Stimulated activated naive CD8-positive, alpha-beta T cell treated with anti-CD3 and anti-CD28 coated beads, Interleukin-15, amount 100 ng/mL, for 72 hours (primary cell): ENCODE data around the gene MRPS35.
A peak's percentile ranks its signal among the peaks of the same experiment; 100 is the strongest.

ENCODE experiments used
- ATAC-seq: fragments of 150-1000 bp; cut with Tn5 transposase; 2 replicates; pipeline ENCODE4 v1.10.0; 2021; ENCODE audit warnings: mild to moderate bottlenecking, moderate library complexity
- DNase-seq, 2 donors: peaks; one replicate each; pipeline ENCODE4 v3.0.0; 2021 to 2022
- H3K27ac Mint-ChIP-seq, 2 donors: one replicate each; pipeline ENCODE4 v1.8.0; 2022; ENCODE audit warnings: mild to moderate bottlenecking in 2 of 2, mixed read lengths in 2 of 2, moderate library complexity in 2 of 2
- H3K27me3 Mint-ChIP-seq: one replicate; pipeline ENCODE4 v1.8.0; 2022; ENCODE audit warnings: mixed read lengths
- H3K4me1 Mint-ChIP-seq: one replicate; pipeline ENCODE4 v1.8.0; 2022; ENCODE audit warnings: mild to moderate bottlenecking, mixed read lengths
- H3K4me3 Mint-ChIP-seq, 2 donors: one replicate each; pipeline ENCODE4 v1.8.0; 2022; ENCODE audit warnings: mild to moderate bottlenecking in 2 of 2, mixed read lengths in 2 of 2, moderate library complexity in 1 of 2
- H3K9me3 Mint-ChIP-seq, 2 donors: one replicate each; pipeline ENCODE4 v1.8.0; 2022; ENCODE audit warnings: mixed read lengths in 2 of 2

Gene MRPS35

DNA sequence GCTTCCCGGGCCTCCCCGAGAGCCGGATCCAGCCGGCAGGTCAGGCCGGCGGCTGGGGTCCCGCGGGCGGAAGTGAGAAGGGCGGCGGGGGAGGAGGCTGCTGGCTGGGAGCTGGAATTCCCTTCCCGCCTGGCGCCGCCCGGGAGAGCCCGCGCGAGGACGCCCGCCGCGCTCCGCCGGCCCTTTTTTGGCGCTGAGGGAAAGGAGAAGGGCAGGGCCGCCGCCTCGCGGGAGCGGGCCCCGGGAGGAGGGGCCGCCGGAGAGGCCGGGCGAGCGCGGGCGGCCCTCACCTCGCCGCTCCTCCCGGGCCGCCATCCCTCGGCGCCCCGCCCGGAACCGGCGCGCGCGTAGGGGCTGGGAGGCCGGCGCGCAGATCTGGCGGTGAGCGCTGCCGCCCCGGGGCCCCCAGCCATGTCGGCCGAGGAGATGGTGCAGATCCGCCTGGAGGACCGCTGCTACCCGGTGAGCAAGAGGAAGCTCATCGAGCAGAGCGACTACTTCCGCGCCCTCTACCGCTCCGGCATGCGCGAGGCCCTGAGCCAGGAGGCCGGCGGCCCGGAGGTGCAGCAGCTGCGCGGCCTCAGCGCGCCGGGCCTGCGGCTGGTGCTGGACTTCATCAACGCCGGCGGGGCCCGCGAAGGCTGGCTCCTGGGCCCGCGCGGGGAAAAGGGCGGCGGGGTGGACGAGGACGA is 69.4 kb downstream of the MRPS35 start, which contains the start of the genes KLHL42 and MANSC4:
Gene KLHL42 (plus strand): TSS at position 314 of the 692 bp plus-strand sequence. CDS start 98 bp downstream, at position 412.
Gene MANSC4 (minus strand): TSS at position 317 of the 692 bp plus-strand sequence. CDS start 8,960 bp downstream, outside the sequence.
- Mint-ChIP-seq H3K27me3 (no peaks in the 10 kb centered on the region), H3K9me3 (no peaks in the 10 kb centered on the region), H3K27ac (peak within 1 kb of the TSS; percentile 85 to 94), H3K4me1 (peaks cover 42% of the 10 kb centered on the region), H3K4me3 (peak within 1 kb of the TSS; percentile 85 to 88)
- peak; percentile 84 for ATAC-seq
- peak; percentile 71 to 74 for DNase-seq

DNA sequence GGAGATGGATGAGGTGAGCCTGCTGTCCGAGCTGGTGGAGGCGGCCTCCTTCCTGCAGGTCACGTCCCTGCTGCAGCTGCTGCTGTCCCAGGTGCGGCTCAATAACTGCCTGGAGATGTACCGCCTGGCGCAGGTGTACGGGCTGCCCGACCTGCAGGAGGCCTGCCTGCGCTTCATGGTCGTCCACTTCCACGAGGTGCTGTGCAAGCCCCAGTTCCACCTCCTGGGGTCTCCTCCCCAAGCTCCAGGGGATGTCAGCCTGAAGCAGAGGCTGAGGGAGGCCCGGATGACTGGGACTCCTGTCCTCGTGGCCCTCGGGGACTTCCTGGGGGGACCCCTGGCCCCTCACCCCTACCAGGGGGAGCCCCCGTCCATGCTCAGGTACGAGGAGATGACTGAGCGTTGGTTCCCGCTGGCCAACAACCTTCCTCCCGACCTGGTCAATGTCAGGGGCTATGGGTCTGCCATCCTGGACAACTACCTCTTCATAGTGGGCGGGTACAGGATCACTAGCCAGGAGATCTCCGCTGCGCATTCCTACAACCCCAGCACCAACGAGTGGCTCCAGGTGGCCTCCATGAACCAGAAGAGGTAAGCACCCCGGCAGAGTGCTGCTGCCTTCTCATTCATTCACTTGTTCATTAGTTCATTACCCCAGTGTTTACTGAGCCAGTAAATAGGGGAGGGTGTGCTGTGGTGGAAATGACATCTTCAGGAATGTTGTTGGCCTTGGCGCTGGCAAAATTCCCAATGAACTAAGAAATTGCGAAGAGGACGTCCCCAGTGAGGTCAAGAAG is 70.2 kb downstream of the MRPS35 start:
- H3K9me3 Mint-ChIP-seq, result no peaks in the 10 kb centered on the region
- ATAC-seq (peak; percentile 71), DNase-seq (peak in 1 of 2 donors; percentile 66)
- peak overlapping the region; percentile 83 to 85 for H3K4me3 Mint-ChIP-seq
- peaks cover 49% of the 10 kb centered on the region for H3K4me1 Mint-ChIP-seq
- H3K27ac Mint-ChIP-seq, result peak overlapping the region; percentile 85
- no peaks in the 10 kb centered on the region for H3K27me3 Mint-ChIP-seq

DNA sequence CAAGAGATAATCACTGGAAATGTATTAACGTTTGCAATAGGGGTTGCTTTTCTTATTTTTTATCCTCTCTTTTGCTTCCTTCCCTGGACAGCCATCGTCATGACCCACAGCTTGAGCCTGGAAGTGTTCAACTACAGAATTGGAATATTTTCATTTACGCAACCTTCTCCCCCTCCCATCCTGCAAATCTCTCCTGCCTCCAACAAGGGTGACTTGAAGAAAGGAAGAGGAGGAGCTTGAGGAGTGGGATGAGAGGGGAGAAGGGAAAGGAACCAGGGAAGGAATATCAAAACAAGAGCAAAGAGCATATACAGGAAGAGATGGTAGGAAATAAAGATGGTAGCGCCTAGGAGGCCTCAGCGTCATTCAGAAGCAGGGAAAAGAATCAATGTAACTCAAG is 71.0 kb downstream of the MRPS35 start:
- Mint-ChIP-seq H3K4me1 (peaks cover 56% of the 10 kb centered on the region), H3K9me3 (no peaks in the 10 kb centered on the region), H3K27ac (no peak overlapping the region), H3K27me3 (no peaks in the 10 kb centered on the region), H3K4me3 (peak overlapping the region; percentile 83 to 85)
- no peak for ATAC-seq
- no peak for DNase-seq

DNA sequence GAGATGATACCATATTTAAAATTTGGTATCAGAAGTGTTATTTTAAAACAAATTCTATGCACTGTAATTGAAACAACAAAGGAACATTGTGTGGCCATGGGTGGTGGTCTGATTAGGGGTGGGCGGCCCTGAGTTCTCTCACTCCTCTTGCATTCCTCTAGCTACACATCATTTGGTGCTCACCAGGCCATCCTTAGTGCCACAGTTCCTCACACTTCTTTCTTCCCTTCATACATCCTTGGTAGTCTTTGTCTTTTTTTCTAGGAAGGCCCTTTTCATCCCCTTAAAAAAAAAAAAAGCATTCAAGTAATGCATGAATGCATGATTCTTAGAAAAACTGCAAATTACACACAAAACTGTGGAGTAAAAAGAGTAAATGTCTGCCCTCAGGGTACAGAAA is 71.8 kb downstream of the MRPS35 start:
- Mint-ChIP-seq H3K4me1 (peaks cover 56% of the 10 kb centered on the region), H3K27me3 (no peaks in the 10 kb centered on the region), H3K4me3 (peak overlapping the region; percentile 18 to 83), H3K27ac (no peak overlapping the region), H3K9me3 (no peaks in the 10 kb centered on the region)
- no peak for ATAC-seq
- DNase-seq, result no peak

DNA sequence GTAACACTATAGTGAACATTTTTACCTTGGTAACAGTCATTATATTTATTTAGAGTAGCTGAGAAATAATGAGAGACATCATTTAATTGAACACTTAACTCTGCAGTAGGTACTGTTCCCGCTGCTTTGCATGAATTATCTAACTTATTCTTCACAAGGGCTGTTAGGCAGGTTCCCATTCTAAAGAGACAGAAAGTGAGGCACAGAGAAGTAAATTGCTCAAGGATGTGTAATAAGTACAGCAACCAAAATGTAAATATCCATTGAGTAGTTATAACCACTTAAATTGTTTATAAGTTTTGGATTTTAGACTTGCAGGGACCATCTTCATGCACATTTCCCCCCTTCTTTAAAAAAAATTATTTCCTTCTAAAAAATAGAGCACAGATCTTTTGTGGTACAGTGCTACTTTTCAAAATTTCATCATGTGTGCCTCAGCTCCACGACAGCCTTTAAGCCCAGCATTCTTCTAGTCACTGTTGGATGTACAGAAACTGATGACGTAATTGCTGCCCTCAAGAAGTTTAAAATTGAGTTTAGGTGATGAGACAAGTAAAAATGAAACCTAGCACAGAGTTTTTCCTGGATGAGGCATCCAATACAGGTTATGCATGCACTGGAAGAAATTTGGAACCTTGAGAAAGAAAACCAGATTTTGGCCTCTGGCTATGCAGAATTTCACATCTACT is 75.4 kb downstream of the MRPS35 start:
- H3K4me1 Mint-ChIP-seq, result peaks cover 43% of the 10 kb centered on the region
- no peaks in the 10 kb centered on the region for H3K9me3 Mint-ChIP-seq
- peak; percentile 82 for ATAC-seq

DNA sequence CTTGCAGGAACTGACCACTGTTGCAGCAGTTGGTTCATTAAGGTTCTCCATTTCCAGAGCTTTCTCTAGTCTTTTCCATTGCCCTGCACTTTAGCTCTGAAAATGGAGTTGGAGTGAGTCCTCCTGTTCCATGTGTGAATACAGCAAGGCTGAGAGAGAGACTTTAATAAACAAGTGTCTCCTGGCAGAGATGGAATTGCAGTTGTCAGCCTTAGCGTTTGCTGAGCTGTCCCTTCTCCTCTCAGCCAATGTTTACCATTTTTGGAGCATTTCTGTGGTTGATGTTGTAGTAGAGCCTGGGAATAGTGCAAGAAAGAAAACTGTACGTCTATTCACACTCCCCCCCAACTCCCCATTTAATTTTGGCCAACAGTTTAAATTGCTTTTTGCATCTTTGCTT is 76.9 kb downstream of the MRPS35 start:
- no peak for ATAC-seq
- H3K27me3 Mint-ChIP-seq, result no peaks in the 10 kb centered on the region
- H3K4me3 Mint-ChIP-seq, result no peak overlapping the region
- no peak for DNase-seq
- no peak overlapping the region for H3K27ac Mint-ChIP-seq
- peaks cover 28% of the 10 kb centered on the region for H3K4me1 Mint-ChIP-seq
- H3K9me3 Mint-ChIP-seq, result no peaks in the 10 kb centered on the region

More for the DNA sequence above, 75.4 kb downstream of the MRPS35 start:
- DNase-seq, result no peak
- Mint-ChIP-seq H3K27me3 (no peaks in the 10 kb centered on the region), H3K27ac (peak overlapping the region in 1 of 2 donors; percentile 35), H3K4me3 (peak overlapping the region in 1 of 2 donors; percentile 17)

DNA sequence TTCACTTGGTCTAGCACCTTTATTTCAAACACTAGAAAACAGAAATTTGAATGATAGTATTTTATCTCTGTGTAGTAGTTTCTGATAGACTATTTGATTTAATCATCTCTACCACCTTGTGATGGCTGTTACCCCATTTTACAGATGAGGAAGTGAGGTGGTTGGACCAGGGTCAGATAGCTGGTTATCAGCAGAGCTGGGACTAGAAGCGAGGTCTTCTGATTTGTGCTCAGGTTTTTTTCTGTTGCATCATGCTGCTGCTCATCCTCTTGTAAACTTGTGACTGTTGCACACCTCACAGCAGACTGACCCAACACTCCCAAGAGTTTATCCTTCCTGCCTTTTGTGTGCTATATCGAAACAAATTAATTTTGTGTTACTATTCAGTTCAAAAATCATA is 79.5 kb downstream of the MRPS35 start:
- H3K4me3 Mint-ChIP-seq, result no peak overlapping the region
- DNase-seq (no peak), ATAC-seq (peak; percentile 41)
- no peaks in the 10 kb centered on the region for H3K27me3 Mint-ChIP-seq
- H3K4me1 Mint-ChIP-seq, result peaks cover 28% of the 10 kb centered on the region
- no peaks in the 10 kb centered on the region for H3K9me3 Mint-ChIP-seq
- H3K27ac Mint-ChIP-seq, result peak overlapping the region in 1 of 2 donors; percentile 62

DNA sequence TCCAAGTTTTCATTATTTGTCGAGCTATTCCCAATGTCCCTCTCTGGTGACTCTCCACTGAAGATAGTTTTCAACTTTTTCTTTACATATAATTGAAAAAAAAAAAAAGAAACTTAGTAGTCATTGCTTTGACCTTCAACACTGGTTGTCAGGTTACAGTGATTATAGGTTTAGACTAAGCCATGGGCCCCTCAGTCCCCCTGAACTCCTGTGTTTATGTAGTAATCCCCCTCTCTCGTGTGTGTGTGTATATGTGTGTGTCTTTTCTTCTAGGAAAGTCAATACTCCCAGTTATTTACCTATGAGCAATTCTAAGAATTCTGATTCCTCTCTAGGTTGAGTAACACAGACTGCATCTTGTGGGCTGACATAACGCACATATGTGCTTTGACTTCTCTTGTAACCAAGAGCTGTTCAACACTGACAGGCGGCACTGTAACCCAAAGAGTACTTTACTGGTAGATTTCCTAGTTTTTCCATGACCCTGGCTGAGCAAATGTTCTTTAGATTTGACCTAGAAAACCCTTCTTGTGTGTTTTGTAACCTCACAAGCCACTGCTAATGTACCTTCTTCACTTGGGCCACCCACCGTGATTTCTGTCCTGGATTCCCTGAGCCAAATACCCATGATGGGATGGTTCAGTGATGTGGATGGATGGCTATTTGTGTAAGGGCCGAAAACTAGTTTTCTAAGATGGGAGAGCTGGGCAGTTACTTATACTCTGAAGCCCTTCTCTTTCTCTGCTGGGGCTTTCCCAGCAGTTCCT is 84.4 kb downstream of the MRPS35 start:
- ATAC-seq, result peak; percentile 81
- Mint-ChIP-seq H3K4me1 (peaks cover 33% of the 10 kb centered on the region), H3K27ac (peak overlapping the region in 1 of 2 donors; percentile 69), H3K9me3 (no peaks in the 10 kb centered on the region), H3K4me3 (peak overlapping the region in 1 of 2 donors; percentile 36), H3K27me3 (no peaks in the 10 kb centered on the region)
- no peak for DNase-seq

DNA sequence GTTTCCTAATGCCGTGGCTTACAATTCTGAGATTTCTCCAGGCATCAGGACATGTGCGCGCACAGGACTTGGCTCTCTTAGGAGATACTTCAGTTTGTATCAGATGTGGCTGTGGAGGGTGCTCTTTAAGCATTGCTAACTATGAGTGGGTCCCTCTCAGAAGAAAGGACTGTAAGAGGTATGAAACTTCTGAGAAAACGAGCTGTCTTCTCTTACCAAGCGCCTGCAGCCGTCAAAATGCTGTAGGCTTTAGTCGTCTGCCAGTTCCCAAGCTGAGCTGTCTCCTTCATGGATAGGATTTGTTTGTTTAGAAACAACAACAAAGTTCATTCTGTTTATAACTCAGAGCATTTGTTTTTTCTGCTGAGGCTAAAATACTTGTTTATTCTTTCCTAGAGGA is 85.5 kb downstream of the MRPS35 start:
- Mint-ChIP-seq H3K9me3 (no peaks in the 10 kb centered on the region), H3K4me3 (no peak overlapping the region), H3K4me1 (peaks cover 45% of the 10 kb centered on the region), H3K27me3 (no peaks in the 10 kb centered on the region), H3K27ac (no peak overlapping the region)
- no peak for DNase-seq
- ATAC-seq, result no peak

DNA sequence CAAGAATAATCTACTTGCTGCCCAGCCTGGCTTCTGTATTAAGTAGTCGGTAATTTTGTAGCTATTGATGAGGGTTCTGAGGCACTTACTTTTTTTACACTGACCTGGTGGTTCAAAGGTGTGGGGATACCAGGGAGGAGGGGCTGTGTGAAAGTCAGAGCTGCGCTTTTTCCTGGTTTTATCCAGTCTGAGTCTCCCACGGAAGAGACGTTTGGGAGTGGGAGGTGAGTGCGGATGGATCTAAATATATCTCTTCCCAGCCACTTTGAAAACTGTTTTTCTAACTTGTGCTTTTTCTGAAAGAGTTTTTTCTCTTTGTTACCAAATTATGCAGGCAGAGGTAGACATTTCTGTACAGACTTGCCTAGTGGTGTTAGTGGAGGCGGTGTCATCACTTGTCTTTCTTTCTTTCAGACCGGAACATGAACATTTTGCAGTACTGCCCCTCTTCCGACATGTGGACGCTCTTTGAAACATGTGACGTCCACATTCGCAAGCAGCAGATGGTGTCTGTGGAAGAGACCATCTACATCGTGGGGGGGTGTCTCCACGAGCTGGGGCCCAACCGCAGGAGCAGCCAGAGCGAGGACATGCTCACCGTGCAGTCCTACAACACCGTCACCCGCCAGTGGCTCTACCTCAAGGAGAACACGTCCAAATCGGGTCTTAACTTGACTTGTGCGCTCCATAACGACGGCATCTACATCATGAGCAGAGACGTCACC is 86.8 kb downstream of the MRPS35 start:
- Mint-ChIP-seq H3K27me3 (no peaks in the 10 kb centered on the region), H3K4me1 (peaks cover 58% of the 10 kb centered on the region), H3K27ac (no peak overlapping the region), H3K4me3 (no peak overlapping the region), H3K9me3 (no peaks in the 10 kb centered on the region)
- DNase-seq (no peak), ATAC-seq (no peak)

DNA sequence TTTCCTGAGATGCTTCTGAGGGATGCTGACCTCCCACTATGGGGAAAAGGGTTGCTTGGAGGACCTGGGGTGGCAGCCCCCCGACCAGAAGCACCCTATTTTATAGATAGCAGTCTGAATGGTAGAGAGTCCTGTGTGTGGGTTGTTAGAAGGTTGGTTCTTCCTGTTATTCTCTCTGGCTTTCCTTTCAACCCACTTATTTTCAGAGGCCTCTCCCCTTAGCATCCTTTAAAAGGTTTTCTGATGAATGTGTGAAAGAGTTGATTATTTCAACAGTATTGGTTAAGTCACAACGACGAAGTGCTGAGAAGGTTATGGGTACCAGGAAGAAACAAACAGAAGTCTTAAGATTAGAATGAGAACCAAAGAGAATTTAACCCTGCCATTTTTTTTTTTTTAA is 90.2 kb downstream of the MRPS35 start:
- peak overlapping the region; percentile 64 to 70 for H3K4me3 Mint-ChIP-seq
- H3K27ac Mint-ChIP-seq, result peak overlapping the region in 1 of 2 donors; percentile 87
- H3K4me1 Mint-ChIP-seq, result peaks cover 63% of the 10 kb centered on the region
- ATAC-seq (peak; percentile 67), DNase-seq (no peak)
- no peaks in the 10 kb centered on the region for H3K9me3 Mint-ChIP-seq
- H3K27me3 Mint-ChIP-seq, result peaks cover 4% of the 10 kb centered on the region

DNA sequence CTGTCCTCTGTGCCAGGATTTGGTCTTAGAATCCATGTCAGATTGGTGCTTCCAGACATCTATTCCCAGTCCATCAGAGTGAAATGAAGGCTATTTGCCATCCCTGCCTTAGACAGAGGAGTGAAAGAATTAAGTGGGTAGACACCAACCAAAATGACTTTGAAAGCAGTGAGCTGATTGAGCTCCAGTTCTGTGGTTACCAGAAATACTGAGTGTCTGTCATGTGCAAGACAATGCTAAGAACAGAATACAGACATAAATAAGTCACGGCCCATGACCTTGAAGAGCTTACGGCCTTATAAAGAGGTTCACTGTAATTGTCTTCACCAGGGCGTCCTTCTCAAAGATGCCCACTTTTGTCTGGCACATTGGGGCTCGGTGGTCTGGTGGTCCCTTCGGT is 91.0 kb downstream of the MRPS35 start:
- Mint-ChIP-seq H3K9me3 (no peaks in the 10 kb centered on the region), H3K27ac (peak overlapping the region; percentile 87 to 93), H3K4me1 (peaks cover 66% of the 10 kb centered on the region), H3K4me3 (peak overlapping the region in 1 of 2 donors; percentile 69), H3K27me3 (peaks cover 11% of the 10 kb centered on the region)
- DNase-seq (peak in 1 of 2 donors; percentile 15), ATAC-seq (peak; percentile 41)

DNA sequence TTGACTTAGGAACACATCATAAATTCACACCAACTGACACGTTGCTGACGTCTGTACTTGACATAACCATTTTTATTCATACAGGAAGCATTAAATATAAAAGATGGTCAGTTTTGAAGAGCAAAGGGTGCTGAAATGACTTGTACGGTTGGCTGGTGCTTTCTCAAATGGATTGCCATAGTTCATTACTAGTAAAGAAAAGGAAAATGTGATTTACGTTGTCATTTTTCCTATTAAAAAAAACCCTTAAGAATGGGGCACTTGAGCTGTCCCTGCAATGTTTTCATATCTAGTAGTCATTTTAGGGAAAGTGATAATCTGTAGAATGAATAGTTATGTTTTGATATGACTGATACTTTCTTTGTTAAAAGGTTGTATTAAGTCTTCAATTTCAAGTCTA is 91.9 kb downstream of the MRPS35 start:
- Mint-ChIP-seq H3K9me3 (no peaks in the 10 kb centered on the region), H3K27me3 (peaks cover 12% of the 10 kb centered on the region), H3K27ac (peak overlapping the region; percentile 87 to 93), H3K4me1 (peaks cover 73% of the 10 kb centered on the region), H3K4me3 (peak overlapping the region; percentile 31 to 69)
- DNase-seq, result peak in 1 of 2 donors; percentile 48
- ATAC-seq, result peak; percentile 79

DNA sequence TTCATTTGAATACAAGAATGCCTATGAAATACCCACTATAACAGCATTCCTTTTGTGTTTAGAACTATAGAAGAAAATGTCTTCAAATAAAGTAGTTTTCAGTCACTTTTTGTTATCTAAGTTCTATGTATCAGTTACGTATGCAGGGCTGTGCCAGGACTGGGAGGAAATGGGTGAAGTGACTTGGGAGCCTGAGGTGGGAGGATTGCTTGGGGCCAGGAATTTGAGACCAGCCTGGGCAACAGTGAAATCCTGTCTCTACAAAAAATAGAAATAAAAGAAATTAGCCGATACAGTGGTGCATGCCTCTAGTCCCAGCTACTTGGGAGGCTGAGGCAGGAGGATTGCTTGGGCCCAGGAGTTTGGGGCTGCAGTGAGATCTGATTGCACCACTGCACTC is 92.3 kb downstream of the MRPS35 start:
- peaks cover 77% of the 10 kb centered on the region for H3K4me1 Mint-ChIP-seq
- peak overlapping the region; percentile 20 to 69 for H3K4me3 Mint-ChIP-seq
- peaks cover 16% of the 10 kb centered on the region for H3K27me3 Mint-ChIP-seq
- peak overlapping the region in 1 of 2 donors; percentile 87 for H3K27ac Mint-ChIP-seq
- no peaks in the 10 kb centered on the region for H3K9me3 Mint-ChIP-seq
- ATAC-seq (no peak), DNase-seq (no peak)
